EH (cell line): ENCODE measurements around the gene EPHA6.

Source experiments
- DNase-seq: peaks from one replicate; pipeline ENCODE4 v3.0.0-alpha.2; 2015; ENCODE audit warnings: low read depth

The EPHA6 gene

GRCh38 chr3:97705764-97706163 lies 891.4 kb downstream of the EPHA6 start:
- no peak for DNase-seq

- DNase-seq: no peak
These were observed 891.8 kb downstream of the EPHA6 start for GRCh38 chr3:97706226-97706625.

GRCh38 chr3:97711654-97712053 lies 897.3 kb downstream of the EPHA6 start:
- no peak for DNase-seq

GRCh38 chr3:97712919-97713318 lies 898.5 kb downstream of the EPHA6 start:
- DNase-seq: no peak

- DNase-seq: no peak
These were observed 899.2 kb downstream of the EPHA6 start for GRCh38 chr3:97713634-97714033.

- peak; percentile 65 for DNase-seq
These were observed 904.9 kb downstream of the EPHA6 start for GRCh38 chr3:97719156-97719821.

- DNase-seq: no peak
These were observed 906.0 kb downstream of the EPHA6 start for GRCh38 chr3:97720417-97720816.

- DNase-seq: no peak
These were observed 907.1 kb downstream of the EPHA6 start for GRCh38 chr3:97721446-97721845.

- DNase-seq: no peak
These were observed 922.5 kb downstream of the EPHA6 start for GRCh38 chr3:97736928-97737327.

- no peak for DNase-seq
These were observed 924.4 kb downstream of the EPHA6 start for GRCh38 chr3:97738761-97739160.

GRCh38 chr3:97742036-97742435 lies 927.6 kb downstream of the EPHA6 start:
- DNase-seq: no peak

- DNase-seq: no peak
These were observed 929.9 kb downstream of the EPHA6 start for GRCh38 chr3:97744289-97744688.

GRCh38 chr3:97763586-97764406 lies 949.4 kb downstream of the EPHA6 start:
- DNase-seq: no peak

- peak; percentile 88 for DNase-seq
These were observed 950.2 kb downstream of the EPHA6 start, which contains the start of gene ARL6 for GRCh38 chr3:97764407-97765238. Gene ARL6 (plus strand): TSS chr3:97764758. CDS start chr3:97768108, 3,350 bp downstream.

- peak; percentile 1 for DNase-seq
These were observed 950.9 kb downstream of the EPHA6 start for GRCh38 chr3:97765336-97765735.

GRCh38 chr3:97772926-97773325 lies 958.5 kb downstream of the EPHA6 start:
- DNase-seq: no peak

- DNase-seq: no peak
These were observed 963.8 kb downstream of the EPHA6 start for GRCh38 chr3:97778152-97778551.

GRCh38 chr3:97793420-97794019 lies 979.1 kb downstream of the EPHA6 start:
- peak; percentile 63 for DNase-seq

- DNase-seq: no peak
These were observed 981.6 kb downstream of the EPHA6 start for GRCh38 chr3:97795951-97796350.
